Hematopoietic multipotent progenitor cell treated with erythropoietin and hydrocortisone succinate and interleukin-3 and kit ligand, for 8 days (in vitro differentiated cells): ENCODE measurements around the gene LIPM.

Experiments used
- DNase-seq: peaks from one replicate; pipeline ENCODE4 v3.0.0-alpha.2; 2015

The LIPM gene, protein sequence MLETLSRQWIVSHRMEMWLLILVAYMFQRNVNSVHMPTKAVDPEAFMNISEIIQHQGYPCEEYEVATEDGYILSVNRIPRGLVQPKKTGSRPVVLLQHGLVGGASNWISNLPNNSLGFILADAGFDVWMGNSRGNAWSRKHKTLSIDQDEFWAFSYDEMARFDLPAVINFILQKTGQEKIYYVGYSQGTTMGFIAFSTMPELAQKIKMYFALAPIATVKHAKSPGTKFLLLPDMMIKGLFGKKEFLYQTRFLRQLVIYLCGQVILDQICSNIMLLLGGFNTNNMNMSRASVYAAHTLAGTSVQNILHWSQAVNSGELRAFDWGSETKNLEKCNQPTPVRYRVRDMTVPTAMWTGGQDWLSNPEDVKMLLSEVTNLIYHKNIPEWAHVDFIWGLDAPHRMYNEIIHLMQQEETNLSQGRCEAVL

GRCh38 chr10:88802523-88803285 lies at the start of gene LIPM:
TSS of gene LIPM (plus strand) at chr10:88802730. CDS start at chr10:88802897, 167 bp downstream.
- no peak for DNase-seq

DNA sequence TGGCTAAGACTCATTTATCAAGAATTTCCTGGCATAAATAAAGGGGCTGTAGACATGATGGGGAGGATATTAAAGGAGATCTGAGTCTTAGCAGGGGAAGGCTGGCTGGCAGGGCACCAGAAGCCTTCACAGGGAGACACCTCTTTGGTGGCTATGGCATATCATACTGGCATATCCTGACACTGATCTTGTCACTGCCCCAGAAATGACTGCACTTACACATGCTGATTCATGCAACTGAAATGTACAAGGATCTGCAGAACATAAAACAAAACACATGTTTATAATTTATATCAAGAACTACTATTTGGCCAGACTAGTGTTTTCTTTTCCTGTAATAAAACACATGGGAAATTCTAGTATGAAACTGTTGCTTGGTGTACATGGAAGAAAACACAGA lies 48.2 kb upstream of the LIPM start:
- peak; percentile 4 for DNase-seq

GRCh38 chr10:88755753-88756152 lies 46.8 kb upstream of the LIPM start:
- DNase-seq = no peak

- DNase-seq = no peak
These were observed 45.9 kb upstream of the LIPM start for GRCh38 chr10:88756660-88757059.

DNA sequence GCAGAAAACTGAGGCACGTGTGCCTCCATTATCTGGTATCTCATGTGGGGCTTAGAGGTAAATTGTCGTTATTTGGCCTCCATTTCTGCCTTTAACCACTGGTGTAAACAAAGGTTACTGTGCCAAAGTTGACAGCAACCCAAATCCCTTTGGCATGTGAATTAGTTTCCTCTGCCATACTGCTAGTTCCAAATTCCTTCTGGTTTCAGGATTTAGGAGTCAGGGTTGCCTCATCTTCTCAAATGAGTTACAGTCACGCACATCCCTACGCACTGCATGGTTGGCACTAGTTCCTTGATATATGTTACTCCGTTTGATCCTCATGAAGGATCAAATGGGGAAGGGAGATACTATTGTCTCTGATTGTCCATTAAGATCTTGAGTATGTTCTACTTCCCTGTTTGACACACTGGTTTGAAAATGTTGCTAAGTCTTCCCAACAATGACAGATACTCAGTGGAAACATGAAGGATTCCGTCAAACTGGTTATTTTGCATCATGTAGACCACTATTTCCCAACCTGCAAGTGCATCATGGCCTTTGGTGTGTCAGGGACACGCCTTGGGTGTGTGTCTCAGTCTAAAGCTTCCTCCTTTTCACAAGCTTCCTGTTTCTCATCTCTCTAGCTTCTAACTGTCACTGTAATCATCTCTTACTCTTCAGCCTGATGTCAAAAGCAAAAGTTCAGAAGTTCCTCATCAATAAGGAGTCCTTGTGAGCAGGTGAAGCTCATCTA lies 43.0 kb upstream of the LIPM start, which contains the start of gene LIPN:
TSS of gene LIPN (plus strand) at position 655 of the 736 bp plus-strand sequence. CDS start 1,386 bp downstream, outside the sequence.
- peak; percentile 10 for DNase-seq

DNA sequence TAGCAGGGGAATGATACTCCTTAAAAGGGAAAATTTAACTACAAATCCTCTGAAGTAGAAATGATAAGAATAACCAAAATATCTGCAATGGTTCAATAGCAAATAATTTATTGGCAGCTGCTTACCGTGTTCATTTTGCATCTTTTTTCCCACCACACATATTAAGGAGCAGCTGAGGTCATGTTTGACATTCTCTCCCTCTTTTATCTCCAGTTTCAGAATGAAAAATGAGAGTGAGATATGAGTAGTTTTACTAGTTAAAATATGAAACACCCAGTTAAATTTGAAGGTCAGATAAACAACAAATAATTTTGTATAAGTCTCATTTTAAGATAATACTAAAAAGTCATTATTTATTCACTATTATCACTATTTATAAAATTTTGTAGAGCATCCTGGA lies 39.6 kb upstream of the LIPM start:
- DNase-seq = no peak

DNA sequence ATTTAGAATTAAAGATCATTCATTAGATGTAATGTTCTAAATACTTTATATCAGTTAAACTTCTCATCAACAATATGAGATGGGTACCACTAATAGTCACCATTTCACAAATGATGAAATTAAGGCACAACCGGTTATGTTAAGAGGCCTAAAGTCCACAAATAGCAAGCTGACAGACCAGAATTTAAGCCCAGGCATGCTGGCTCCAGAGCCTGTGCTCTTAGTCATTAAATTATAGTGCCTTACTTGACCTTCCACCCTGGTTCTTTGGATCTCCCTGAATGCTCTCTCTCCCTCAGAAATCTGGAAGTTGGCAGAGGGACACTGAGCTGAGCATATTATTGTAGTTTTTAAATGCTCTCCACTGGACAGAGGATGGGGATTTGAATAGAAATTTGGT lies 39.1 kb upstream of the LIPM start:
- no peak for DNase-seq

- DNase-seq = no peak
These were observed 38.4 kb upstream of the LIPM start for GRCh38 chr10:88764110-88764509.

DNA sequence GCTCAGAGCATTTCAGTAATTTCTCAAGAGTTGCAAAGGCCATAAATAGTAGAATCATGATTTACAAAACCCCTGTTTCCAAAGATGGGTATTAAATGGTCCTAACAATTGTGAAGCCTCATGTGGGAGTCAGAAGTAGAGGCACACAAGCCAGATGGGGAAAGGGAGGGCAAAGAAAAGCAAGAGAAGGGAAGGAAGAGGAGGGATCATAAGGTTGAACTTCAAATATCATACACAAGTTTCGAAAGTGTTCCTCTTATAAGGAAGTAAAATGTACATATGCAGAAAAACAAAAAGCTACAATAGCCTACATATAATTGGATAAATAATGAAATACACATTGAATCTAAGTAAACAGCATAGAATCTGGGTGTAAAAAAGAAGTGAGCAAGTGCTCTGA lies 36.7 kb upstream of the LIPM start:
- no peak for DNase-seq

- no peak for DNase-seq
These were observed 33.1 kb upstream of the LIPM start for GRCh38 chr10:88769384-88769783.

GRCh38 chr10:88781206-88781605 lies 21.3 kb upstream of the LIPM start:
- DNase-seq = no peak

DNA sequence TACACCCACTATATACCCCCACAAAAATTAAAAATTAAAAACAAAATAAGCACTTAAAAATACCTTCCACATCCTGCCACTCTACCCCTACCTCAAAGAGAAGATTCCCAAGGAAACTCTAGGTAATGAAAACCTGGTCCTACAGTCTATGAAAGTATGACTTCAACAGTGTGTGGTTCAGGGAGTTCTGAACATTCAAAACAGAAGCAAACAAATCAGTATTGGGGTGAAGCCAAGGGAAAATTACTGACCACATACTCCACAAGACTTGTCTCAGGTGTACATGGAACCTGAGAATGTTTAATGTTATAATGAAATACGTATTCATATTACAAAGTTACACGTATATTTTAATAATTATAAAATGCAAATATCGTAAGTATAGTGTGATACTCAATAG lies 20.3 kb upstream of the LIPM start:
- no peak for DNase-seq

GRCh38 chr10:88783724-88784123 lies 18.8 kb upstream of the LIPM start:
- DNase-seq = no peak

DNA sequence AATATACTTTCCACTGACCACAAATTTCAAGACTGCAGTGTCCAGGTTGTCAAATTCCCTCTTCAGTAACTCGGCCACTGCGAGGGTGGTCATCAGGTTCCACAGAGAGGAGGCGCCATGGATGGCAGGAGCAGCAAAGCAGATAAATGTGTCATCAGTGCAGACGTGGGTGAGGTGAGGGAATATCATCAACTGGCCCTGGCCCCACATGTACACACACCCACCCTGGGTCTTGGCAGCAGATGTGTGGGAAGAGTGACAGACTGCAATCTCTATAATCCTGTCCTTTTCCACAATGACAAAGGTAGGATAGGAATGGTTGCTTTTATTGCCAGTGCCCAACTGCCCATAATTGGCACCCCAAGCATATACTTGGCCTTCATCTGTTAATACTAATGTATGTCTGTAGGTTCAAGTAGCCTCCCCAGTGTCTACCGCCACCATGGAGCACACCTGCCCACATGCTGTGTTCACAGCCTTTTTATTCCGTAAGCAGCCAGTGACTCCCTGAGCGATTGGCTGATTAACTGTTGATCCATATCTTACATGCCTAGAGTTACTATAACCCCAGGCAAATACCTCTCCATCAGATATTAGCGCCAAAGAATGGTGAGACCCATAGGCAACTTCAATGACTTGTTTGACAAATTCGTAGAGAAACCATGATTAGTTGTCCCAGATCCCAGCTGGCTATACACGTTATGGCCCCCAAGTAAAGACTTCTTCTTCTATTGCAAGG lies 16.3 kb upstream of the LIPM start:
- DNase-seq = no peak

GRCh38 chr10:88787463-88787862 lies 15.1 kb upstream of the LIPM start:
- no peak for DNase-seq

DNA sequence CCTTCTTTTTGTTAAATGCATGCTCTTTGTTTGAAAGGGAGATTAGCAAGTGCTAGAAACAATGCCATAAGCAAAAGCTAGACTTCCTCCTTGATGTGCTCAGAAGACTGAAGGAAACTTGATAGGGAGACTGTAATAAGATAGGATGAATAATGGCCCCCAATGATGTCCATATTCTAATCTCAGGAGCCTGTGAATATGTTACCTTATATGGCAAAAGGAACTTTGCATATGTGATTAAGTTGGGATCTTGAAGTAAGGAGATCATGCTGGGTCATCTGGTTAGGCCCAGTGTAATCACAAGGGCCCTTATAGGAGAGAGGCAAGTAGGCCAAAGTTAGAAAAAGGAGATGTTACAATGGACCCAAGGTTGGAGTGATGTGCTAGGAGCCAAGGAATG lies 13.6 kb upstream of the LIPM start:
- no peak for DNase-seq

DNA sequence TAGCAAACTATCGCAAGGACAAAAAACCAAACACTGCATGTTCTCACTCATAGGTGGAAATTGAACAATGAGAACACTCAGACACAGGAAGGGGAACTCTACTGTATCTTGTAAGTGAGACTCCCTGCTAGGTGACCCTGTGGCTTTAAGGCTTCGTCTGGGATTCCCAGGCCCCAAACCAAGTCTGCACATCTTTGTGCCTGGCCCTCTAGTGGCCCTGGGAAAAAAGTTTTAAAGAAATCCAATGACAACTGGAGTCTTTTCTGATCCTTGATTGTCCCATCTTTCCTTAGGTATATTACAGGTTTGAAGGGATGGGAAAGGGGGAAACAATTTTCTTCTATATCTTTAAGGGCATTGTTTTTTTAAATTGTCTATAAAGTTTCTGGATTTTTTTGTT lies 10.6 kb upstream of the LIPM start:
- peak; percentile 39 for DNase-seq

GRCh38 chr10:88792661-88793060 lies 9.9 kb upstream of the LIPM start:
- DNase-seq = no peak

- DNase-seq = no peak
These were observed 8.7 kb upstream of the LIPM start for GRCh38 chr10:88793712-88794299.

DNA sequence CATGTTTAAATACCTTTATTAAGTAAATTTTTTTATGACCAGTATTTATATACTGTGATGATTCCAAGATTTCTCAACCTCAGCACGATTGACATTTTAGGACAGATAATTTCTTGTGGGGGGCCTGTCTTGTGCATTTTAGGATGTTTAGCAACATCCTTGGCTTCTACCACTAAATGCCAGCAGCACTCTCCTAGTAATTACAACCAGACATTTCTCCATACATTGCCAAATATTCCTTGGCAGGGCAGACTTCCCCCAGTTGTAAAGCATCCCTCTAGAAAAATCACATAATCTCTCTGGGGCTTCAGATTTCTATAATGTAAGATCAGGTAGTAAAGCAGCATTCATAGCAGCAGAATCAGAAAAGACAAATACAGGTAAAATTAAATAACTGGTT lies 7.8 kb upstream of the LIPM start:
- no peak for DNase-seq

- DNase-seq = peak; percentile 86
These were observed 2.1 kb upstream of the LIPM start for GRCh38 chr10:88800152-88801125.
